AG09309 (cell line): Measurements from ENCODE around the gene HSFX2.
"Not testable (repeated sequence)": the region's sequence is repeated elsewhere in the genome, so short reads cannot be mapped to it uniquely, and the experiment has no call there.

Source experiments
- DNase-seq: peaks from one replicate; pipeline ENCODE4 v3.0.0-alpha.2; 2010; ENCODE audit warnings: low read depth
- H3K4me3 ChIP-seq: 2 replicates; pipeline ENCODE4 v1.5.1; 2011; ENCODE audit warnings: mild to moderate bottlenecking, low read depth, low read length, moderate library complexity; ENCODE audit not compliant: control insufficient read depth
- CTCF ChIP-seq: IDR thresholded peaks from 2 replicates; pipeline ENCODE4 v1.5.1; 2011; ENCODE audit warnings: mild to moderate bottlenecking, low read depth, low read length, inconsistent platforms; ENCODE audit not compliant: insufficient read depth, control insufficient read depth; ENCODE audit errors: missing control alignments

The HSFX2 gene

DNA sequence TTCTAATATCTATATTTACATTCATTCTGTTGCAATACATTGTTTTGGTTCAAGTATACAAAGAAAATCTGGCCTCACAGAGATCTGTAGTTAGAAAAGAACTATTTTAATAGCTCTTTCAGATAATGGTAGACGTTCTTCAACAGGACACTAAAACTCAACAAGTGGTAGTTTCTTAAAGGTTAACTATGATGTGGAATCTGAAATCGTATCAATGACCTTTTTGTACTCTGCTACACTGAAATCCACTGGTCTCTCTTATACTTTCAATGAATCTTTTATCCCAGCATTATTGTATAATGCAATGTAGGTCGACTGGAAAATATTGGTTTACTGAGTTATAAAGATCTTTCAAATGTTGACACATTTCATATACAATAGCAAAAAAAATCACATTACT, 23.8 kb upstream of the HSFX2 start:
- no peak for TF ChIP-seq CTCF
- DNase-seq: no peak
- H3K4me3 ChIP-seq: no peak overlapping the region

DNA sequence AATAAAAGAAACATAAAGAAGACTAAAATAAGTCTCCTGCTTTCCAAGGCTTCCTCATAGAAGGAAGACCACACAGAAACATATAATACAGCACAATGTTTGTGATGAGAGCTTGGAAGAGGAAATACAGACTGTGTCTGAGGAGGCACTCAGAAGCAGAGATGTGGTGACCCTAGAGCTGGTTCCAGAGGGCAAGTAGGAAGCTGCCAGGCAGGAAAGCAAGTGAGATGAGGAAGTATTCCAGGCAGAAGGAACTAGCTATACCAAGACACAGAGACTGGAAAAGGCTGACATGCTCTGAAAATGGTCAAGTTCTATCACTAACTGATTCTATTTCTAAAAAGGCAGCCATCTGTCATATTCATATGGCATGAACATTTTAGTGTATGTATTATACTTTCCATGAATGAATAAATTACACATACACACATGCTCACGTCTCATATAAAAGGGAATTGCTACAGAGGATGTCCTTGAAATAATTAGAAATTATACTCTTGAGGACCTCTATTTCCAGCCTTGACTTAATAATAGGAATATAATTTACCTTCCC, 16.6 kb upstream of the HSFX2 start:
- no peak overlapping the region for H3K4me3 ChIP-seq
- DNase-seq: no peak
- TF ChIP-seq CTCF: no peak

DNA sequence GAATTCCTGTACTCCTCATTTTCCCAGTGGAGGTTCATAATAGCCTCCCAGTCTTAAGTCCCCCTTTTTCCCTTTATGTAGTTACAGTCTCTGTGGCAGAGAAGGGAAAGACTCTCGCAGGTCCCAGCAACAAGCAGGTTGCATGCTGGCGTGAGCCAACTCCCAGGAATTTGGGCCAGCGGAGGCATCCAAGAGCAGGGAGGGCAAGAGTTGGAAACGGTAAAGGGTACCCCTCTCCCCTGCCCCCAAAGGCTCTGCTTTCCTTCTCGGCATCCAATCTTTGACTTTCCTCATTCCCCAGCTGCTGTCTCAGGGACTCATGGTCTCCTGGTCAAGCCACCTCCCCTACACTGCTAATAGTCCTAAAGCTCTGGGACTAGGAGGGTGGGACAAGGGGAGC, 15.4 kb upstream of the HSFX2 start:
- H3K4me3 ChIP-seq: no peak overlapping the region

DNA sequence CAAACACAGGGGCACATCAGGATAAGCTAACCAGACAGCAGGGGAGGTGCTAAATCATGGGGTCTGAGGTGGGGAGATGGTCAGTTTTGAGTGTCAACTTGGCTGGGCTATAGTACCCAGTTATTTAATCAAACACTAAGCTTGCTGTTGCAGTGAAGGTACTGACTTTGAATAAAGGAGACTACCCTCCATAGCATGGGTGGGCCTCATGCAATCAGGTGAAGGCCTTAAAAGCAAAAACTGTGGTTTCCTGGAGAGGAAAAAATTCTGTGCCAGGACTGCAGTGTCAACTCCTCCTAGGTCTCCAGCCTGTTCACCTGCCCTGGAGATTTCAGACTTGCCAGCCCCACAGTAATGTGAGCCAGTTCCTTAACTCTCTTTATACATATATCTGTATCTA, 12.6 kb upstream of the HSFX2 start:
- DNase-seq: no peak
- H3K4me3 ChIP-seq: no peak overlapping the region
- no peak for TF ChIP-seq CTCF

More for the DNA sequence above, 15.4 kb upstream of the HSFX2 start:
- TF ChIP-seq CTCF: no peak
- no peak for DNase-seq

GRCh38 chrX:149605248-149605885, 10.3 kb upstream of the HSFX2 start:
- not testable (repeated sequence) for DNase-seq, H3K4me3 ChIP-seq

GRCh38 chrX:149598603-149599002, 3.5 kb upstream of the HSFX2 start:
- not testable (repeated sequence) for H3K4me3 ChIP-seq, DNase-seq

DNA sequence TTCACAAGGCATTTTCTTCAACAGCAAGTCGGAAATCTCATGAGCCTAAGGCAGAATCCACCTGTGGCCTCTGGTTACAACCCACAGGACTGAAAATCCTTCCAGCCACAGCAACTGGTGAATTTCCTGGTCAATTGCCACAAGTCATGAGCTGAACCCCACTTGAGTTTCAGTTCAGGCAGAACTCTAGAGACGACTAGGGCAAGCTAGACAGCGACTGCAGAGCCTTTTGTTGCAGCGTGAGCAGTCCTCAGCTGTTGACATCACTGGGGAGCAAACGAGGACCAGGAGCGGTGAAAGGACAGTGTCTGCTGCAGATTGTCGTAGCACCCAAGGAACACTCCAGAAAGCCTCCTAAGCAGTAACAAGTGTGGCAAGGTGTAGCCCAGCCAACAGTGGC, 829 bp upstream of the HSFX2 start:
- not testable (repeated sequence) for H3K4me3 ChIP-seq, DNase-seq

- not testable (repeated sequence) for DNase-seq, H3K4me3 ChIP-seq
These were observed 4.1 kb downstream of the HSFX2 start for GRCh38 chrX:149590993-149591392.

DNA sequence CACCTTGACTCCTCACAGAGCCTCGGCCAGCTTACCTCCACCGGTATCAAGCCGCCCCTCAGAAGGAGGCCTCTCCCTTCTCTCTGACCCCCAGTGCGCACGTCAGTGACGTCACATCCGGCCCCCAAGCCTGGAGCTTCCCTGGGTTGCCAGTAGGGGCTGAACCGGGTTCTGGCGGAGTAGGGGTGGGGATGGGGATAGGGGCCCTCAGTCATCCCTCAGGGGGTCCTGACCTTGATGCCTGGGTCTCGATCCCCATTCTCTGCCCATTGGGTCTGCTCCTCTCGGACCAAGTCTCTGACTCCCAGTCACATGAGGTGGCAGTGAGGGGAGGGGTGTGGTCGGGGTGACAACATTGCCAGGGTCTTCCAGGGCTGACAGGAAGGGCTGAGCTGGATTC, 7.8 kb downstream of the HSFX2 start, which contains the start of gene MAGEA9B:
Gene MAGEA9B (minus strand): TSS at position 101 of the 400 bp plus-strand sequence. CDS start 4,280 bp downstream, outside the sequence.
- not testable (repeated sequence) for DNase-seq, H3K4me3 ChIP-seq

DNA sequence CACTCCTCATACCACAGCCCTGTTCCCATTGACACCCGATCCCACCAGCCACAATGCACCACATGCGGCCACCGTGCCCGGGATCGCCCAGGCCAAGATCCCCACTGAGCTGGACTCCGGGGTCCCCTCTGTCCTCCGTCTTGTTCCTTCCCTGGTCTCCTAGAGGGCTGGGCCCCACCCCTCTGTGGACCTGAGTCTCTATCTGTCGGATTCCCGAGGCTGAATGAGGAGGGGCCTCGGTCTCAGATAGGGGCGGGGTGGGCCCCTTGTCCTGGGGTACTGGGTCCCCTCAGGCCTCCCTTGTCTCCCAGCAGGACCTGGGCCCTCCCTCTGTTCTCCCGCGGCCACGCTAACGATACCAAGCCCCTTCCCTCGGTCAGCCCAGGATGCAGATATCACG, 9.5 kb downstream of the HSFX2 start:
- not testable (repeated sequence) for DNase-seq, H3K4me3 ChIP-seq

DNA sequence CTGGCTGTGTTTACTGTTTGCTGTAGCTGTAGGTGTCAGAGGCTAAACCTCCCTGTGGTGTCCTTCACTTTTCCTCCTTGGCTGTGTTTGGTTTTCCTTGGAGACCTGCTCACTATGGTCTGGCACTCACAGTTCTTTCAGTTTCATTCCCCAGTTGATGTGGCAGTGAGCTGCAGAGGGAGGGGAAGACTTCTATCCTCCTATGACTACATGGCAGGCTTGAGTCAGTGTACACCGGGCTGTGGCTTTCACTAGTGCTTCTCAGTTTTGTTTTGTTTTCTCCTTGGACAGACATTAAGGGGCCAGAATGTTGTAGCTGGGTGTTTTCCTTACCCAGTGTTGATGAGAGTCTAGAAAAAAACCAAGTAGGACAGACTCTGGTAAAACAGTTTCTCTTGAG, 21.7 kb downstream of the HSFX2 start:
- H3K4me3 ChIP-seq: not testable (repeated sequence)

More for the DNA sequence above, 21.7 kb downstream of the HSFX2 start:
- not testable (repeated sequence) for DNase-seq
